ENCODE results near the gene PABPN1L.

DNA sequence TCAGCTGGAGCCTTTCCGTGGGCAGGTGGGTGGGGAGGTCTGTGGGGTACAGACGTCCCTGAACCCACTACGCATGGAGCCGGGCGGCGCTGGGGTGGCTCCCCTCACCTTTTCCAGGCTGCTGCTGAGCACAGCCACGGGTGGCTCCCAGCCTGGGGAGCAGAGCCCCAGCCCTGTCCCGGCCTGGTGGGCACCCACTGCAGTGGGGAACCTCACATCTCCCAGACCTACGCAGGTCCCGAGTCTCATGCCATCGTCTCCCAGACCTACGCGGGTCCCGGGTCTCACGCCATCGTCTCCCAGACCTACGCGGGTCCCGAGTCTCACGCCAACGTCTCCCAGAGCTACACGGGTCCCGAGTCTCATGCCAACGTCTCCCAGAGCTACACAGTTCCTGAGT is 37.7 kb downstream of the PABPN1L start:
- no peak for TF ChIP-seq CTCF (IDR thresholded peaks at IDR 0.05 in 2 of 3, conservative IDR thresholded peaks at IDR 0.05 in 1 of 3; ENCODE audit: borderline replicate concordance in 1 of 3, insufficient read depth in 1 of 3, low read depth in 2 of 3, low read length in 2 of 3)
- TF ChIP-seq, protein P1, sequence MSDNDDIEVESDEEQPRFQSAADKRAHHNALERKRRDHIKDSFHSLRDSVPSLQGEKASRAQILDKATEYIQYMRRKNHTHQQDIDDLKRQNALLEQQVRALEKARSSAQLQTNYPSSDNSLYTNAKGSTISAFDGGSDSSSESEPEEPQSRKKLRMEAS (IDR thresholded peaks at IDR 0.05), result no peak

Measured in HCT116 (cell line).